Measurements from ENCODE around the gene TRMU. TPM values are rescaled to one million over a fixed set of nuclear protein-coding genes. Genes with fewer than 3 reads are reported as not detected.

The TRMU gene
- total and polyA plus RNA-seq, 2 of the 8 experiments (the other 6 are each of a cell fraction or from before 2014, with no cell fraction given): 43.4 to 70.6 TPM

DNA sequence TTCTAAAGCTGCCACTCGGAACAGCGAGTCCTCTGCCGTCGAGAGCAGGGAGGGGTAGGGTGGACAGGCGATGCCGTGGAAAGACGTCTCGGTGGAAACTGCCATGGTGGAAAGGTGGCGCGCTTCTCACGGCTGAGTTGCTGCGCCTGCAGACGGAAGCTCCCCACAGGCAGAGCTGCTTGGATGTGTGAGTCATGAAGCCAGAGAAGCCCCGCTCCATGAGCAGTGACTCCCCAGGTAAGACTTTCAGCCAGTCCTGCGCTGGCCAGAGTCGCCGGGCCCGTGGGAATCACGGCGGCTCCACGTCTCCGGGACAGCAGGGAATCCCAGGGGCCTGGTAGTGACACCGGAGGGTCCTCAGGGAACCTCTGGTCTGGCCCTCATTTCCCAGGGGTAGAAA, 4.0 kb upstream of the TRMU start:
- DNase-seq (ENCODE audit: low read depth in 1 of 2, low spot score in 2 of 2) (no peak), FAIRE-seq (no peak)
- no peak overlapping the region for H3K23ac ChIP-seq (ENCODE audit: insufficient read length)
- no peak overlapping the region for H2BK20ac ChIP-seq (ENCODE audit: low read length)
- H3K9ac ChIP-seq (replicated peaks in 1 of 4; ENCODE audit: extremely low read depth in 1 of 4, low read depth in 3 of 4, low read length in 3 of 4): no peak overlapping the region
- no peak overlapping the region for H2AK5ac ChIP-seq (ENCODE audit: low read depth, low read length)
- no peak overlapping the region for H3K14ac ChIP-seq (ENCODE audit: insufficient read length)
- peaks cover 0 to 2% (median 0%) of the 10 kb centered on the region in 4 experiments; a peak in 2 of 7 replicates for H3K4me1 ChIP-seq (replicated peaks in 1 of 4; ENCODE audit: control insufficient read depth in 3 of 4, insufficient read depth in 4 of 4, low read length in 3 of 4)
- 94% methylated on average over 16 of the region's 23 CpGs; no CpG with 5 or more reads in 1 of the 2 experiments for WGBS, 2 experiments (ENCODE audit: extremely low coverage in 1 of 2, insufficient coverage in 1 of 2, insufficient read length in 1 of 2, insufficient replicate concordance in 2 of 2, low coverage in 1 of 2, low lambda C conversion rate in 2 of 2, missing lambda C conversion rate in 1 of 2)
- H3K9me3 ChIP-seq (ENCODE audit: insufficient read depth in 2 of 2, low read depth in 1 of 2, low read length in 1 of 2): no peaks in the 10 kb centered on the region
- peaks cover 3 to 5% of the 10 kb centered on the region in 2 experiments for H3K79me2 ChIP-seq (ENCODE audit: control insufficient read depth in 1 of 2, insufficient read depth in 2 of 2, low read length in 2 of 2)
- no peak overlapping the region for H3K18ac ChIP-seq (ENCODE audit: extremely low read depth, low read length)
- no peak overlapping the region for H3K4me3 ChIP-seq (ENCODE audit: extremely low read depth in 1 of 4, insufficient read depth in 2 of 4, low read depth in 3 of 4, low read length in 4 of 4)
- no peak overlapping the region for H2AFZ ChIP-seq (ENCODE audit: low read length)
- H3K4ac ChIP-seq (replicated peaks; ENCODE audit: insufficient read length, low read depth, low read length): no peak overlapping the region
- CTCF ChIA-PET (ENCODE audit: partially characterized antibody): interaction anchor here (1.3 to 1.4 kb wide), 2 partner anchors 27 to 210 kb away, joined by 3 read pairs; no protein-coding TSS in a partner anchor
- no peak overlapping the region for H4K91ac ChIP-seq (replicated peaks; ENCODE audit: insufficient read length, low read length)
- no peak overlapping the region for H2BK12ac ChIP-seq (ENCODE audit: low read depth, low read length)
- 0 out of 2 replicates have a peak, but pooled peaks cover 2% of the 10 kb centered on the region for H3K23me2 ChIP-seq (ENCODE audit: low read depth, low read length)
- H3K4me2 ChIP-seq (ENCODE audit: insufficient read depth in 1 of 2, low read depth in 2 of 2, low read length in 2 of 2): no peak overlapping the region
- peaks cover 0 to 3% of the 10 kb centered on the region in 2 experiments for H4K20me1 ChIP-seq (replicated peaks in 1 of 2; ENCODE audit: control insufficient read depth in 1 of 2, insufficient read depth in 2 of 2, low read length in 2 of 2)
- no peaks in the 10 kb centered on the region for H3K27me3 ChIP-seq (replicated peaks in 1 of 4; ENCODE audit: control insufficient read depth in 3 of 4, extremely low read depth in 1 of 4, insufficient read depth in 3 of 4, low read length in 3 of 4)
- POLR2A ChIA-PET (ENCODE audit: partially characterized antibody): no interaction called here
- no peak overlapping the region for H4K5ac ChIP-seq (ENCODE audit: insufficient read length, low read depth, low read length)
- no peak overlapping the region for H3K56ac ChIP-seq (replicated peaks; ENCODE audit: insufficient read length, low read depth, low read length)
- peaks cover 9 to 25% (median 17%) of the 10 kb centered on the region in 4 experiments for H3K36me3 ChIP-seq (ENCODE audit: control insufficient read depth in 2 of 4, insufficient read depth in 4 of 4, low read length in 3 of 4)
- no peak overlapping the region for H4K8ac ChIP-seq (ENCODE audit: extremely low read depth, insufficient read depth, low read length)
- H3K79me1 ChIP-seq (ENCODE audit: low read depth, low read length): no peaks in the 10 kb centered on the region
- H2BK15ac ChIP-seq (ENCODE audit: low read length): no peak overlapping the region
- no peak overlapping the region for H2BK5ac ChIP-seq (ENCODE audit: low read depth, low read length)
- H3K27ac ChIP-seq (ENCODE audit: low read depth, low read length): no peak overlapping the region
- H2BK120ac ChIP-seq (replicated peaks; ENCODE audit: low read depth, low read length): no peak overlapping the region
- TF ChIP-seq GABPA (IDR thresholded peaks at IDR 0.05; ENCODE audit: borderline replicate concordance, insufficient read depth, low read length) (no peak), POLR2AphosphoS5 (IDR thresholded peaks at IDR 0.05; ENCODE audit: low read depth, low read length) (no peak), BRCA1 (IDR thresholded peaks at IDR 0.05; ENCODE audit: low read depth, low read length) (no peak), HDAC2 (IDR thresholded peaks at IDR 0.05; ENCODE audit: borderline replicate concordance in 1 of 2, low read depth in 2 of 2, low read length in 2 of 2) (no peak), SP1 (IDR thresholded peaks at IDR 0.05; ENCODE audit: low read depth, low read length) (no peak), RXRA (IDR thresholded peaks at IDR 0.05; ENCODE audit: insufficient read depth, low read depth, low read length) (no peak)
- TF ChIP-seq, protein P1, sequence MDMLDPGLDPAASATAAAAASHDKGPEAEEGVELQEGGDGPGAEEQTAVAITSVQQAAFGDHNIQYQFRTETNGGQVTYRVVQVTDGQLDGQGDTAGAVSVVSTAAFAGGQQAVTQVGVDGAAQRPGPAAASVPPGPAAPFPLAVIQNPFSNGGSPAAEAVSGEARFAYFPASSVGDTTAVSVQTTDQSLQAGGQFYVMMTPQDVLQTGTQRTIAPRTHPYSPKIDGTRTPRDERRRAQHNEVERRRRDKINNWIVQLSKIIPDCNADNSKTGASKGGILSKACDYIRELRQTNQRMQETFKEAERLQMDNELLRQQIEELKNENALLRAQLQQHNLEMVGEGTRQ (IDR thresholded peaks at IDR 0.05; ENCODE audit: low read length): no peak
- TF ChIP-seq, protein P2, sequence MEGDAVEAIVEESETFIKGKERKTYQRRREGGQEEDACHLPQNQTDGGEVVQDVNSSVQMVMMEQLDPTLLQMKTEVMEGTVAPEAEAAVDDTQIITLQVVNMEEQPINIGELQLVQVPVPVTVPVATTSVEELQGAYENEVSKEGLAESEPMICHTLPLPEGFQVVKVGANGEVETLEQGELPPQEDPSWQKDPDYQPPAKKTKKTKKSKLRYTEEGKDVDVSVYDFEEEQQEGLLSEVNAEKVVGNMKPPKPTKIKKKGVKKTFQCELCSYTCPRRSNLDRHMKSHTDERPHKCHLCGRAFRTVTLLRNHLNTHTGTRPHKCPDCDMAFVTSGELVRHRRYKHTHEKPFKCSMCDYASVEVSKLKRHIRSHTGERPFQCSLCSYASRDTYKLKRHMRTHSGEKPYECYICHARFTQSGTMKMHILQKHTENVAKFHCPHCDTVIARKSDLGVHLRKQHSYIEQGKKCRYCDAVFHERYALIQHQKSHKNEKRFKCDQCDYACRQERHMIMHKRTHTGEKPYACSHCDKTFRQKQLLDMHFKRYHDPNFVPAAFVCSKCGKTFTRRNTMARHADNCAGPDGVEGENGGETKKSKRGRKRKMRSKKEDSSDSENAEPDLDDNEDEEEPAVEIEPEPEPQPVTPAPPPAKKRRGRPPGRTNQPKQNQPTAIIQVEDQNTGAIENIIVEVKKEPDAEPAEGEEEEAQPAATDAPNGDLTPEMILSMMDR (IDR thresholded peaks at IDR 0.05; ENCODE audit: control extremely low read depth in 1 of 3, insufficient read depth in 1 of 3, low read depth in 1 of 3, low read length in 3 of 3): no peak
- TF ChIP-seq, protein P3, sequence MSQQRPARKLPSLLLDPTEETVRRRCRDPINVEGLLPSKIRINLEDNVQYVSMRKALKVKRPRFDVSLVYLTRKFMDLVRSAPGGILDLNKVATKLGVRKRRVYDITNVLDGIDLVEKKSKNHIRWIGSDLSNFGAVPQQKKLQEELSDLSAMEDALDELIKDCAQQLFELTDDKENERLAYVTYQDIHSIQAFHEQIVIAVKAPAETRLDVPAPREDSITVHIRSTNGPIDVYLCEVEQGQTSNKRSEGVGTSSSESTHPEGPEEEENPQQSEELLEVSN (IDR thresholded peaks at IDR 0.05): no peak
